ENCODE results near the gene MYB.
"Not testable (repeated sequence)": the region's sequence is repeated elsewhere in the genome, so short reads cannot be mapped to it uniquely, and the experiment has no call there.

Gene MYB

GRCh38 chr6:135244805-135245204 is 63.7 kb downstream of the MYB start:
- Histone ChIP-seq H3K4me3 (no peak overlapping the region), H3K9ac (no peak overlapping the region)

GRCh38 chr6:135246412-135247012 is 65.4 kb downstream of the MYB start:
- not testable (repeated sequence) for H3K27ac ChIP-seq, H3K4me2 ChIP-seq, H3K4me3 ChIP-seq, H3K27me3 ChIP-seq, H3K9ac ChIP-seq, H3K36me3 ChIP-seq, H4K20me1 ChIP-seq
- peaks cover 0 to 29% (median 17%) of the 10 kb centered on the region in 10 experiments; a peak in 15 of 20 replicates for H3K4me1 ChIP-seq
- TF ChIP-seq Cebpa-rat (IDR thresholded peaks at IDR 0.05) = 0 out of 22 replicates have a peak, but pooled peaks of 1 of the 11 experiments have one; percentile 28
- peaks cover 0 to 16% (median 4%) of the 10 kb centered on the region in 11 experiments; a peak in 8 of 22 replicates for H3K9me3 ChIP-seq (replicated peaks in 1 of 11)

More at GRCh38 chr6:135244805-135245204, 63.7 kb downstream of the MYB start:
- no peak for TF ChIP-seq Cebpa-rat (IDR thresholded peaks at IDR 0.05)
- H3K9me3 ChIP-seq (replicated peaks in 1 of 11) = peaks cover 0 to 18% (median 6%) of the 10 kb centered on the region in 11 experiments; a peak in 8 of 22 replicates
- no peaks in the 10 kb centered on the region for H3K36me3 ChIP-seq
- no peak overlapping the region for H3K27ac ChIP-seq
- H3K4me1 ChIP-seq = peaks cover 0 to 18% (median 12%) of the 10 kb centered on the region in 10 experiments; a peak in 15 of 20 replicates
- H4K20me1 ChIP-seq = no peaks in the 10 kb centered on the region
- no peaks in the 10 kb centered on the region for H3K27me3 ChIP-seq
- H3K4me2 ChIP-seq = no peak overlapping the region

- no peaks in the 10 kb centered on the region for H3K27me3 ChIP-seq
- H3K4me1 ChIP-seq = peaks cover 0 to 42% (median 17%) of the 10 kb centered on the region in 10 experiments; a peak in 15 of 20 replicates
- no peak overlapping the region for H3K4me3 ChIP-seq
- no peak overlapping the region for H3K9ac ChIP-seq
- H3K36me3 ChIP-seq = no peaks in the 10 kb centered on the region
- TF ChIP-seq Cebpa-rat (IDR thresholded peaks at IDR 0.05) = no peak
- H3K4me2 ChIP-seq = peak overlapping the region in 4 of 11 experiments; percentile 38 to 56 (median 46); a peak in 8 of 22 replicates
- H4K20me1 ChIP-seq = no peaks in the 10 kb centered on the region
- peaks cover 0 to 21% (median 7%) of the 10 kb centered on the region in 11 experiments; a peak in 7 of 22 replicates for H3K9me3 ChIP-seq (replicated peaks in 1 of 11)
- H3K27ac ChIP-seq = no peak overlapping the region
Measured at GRCh38 chr6:135250234-135250633, 69.1 kb downstream of the MYB start.

GRCh38 chr6:135250751-135251497 is 69.8 kb downstream of the MYB start:
- Histone ChIP-seq H3K4me3 (no peak overlapping the region), H3K4me1 (peaks cover 0 to 49% (median 17%) of the 10 kb centered on the region in 10 experiments; a peak in 15 of 20 replicates), H3K27me3 (no peaks in the 10 kb centered on the region), H3K9ac (no peak overlapping the region), H3K9me3 (replicated peaks in 1 of 11) (peaks cover 0 to 28% (median 7%) of the 10 kb centered on the region in 11 experiments; a peak in 7 of 22 replicates), H3K27ac (no peak overlapping the region), H3K36me3 (no peaks in the 10 kb centered on the region), H4K20me1 (no peaks in the 10 kb centered on the region), H3K4me2 (peak overlapping the region in 2 of 11 experiments; percentile 38 to 43; a peak in 3 of 22 replicates)
- TF ChIP-seq Cebpa-rat (IDR thresholded peaks at IDR 0.05) = no peak

- Histone ChIP-seq H4K20me1 (no peaks in the 10 kb centered on the region), H3K9me3 (replicated peaks in 1 of 11) (peaks cover 0 to 29% (median 7%) of the 10 kb centered on the region in 11 experiments; a peak in 7 of 22 replicates), H3K27me3 (no peaks in the 10 kb centered on the region), H3K4me1 (peaks cover 0 to 50% (median 17%) of the 10 kb centered on the region in 10 experiments; a peak in 15 of 20 replicates), H3K36me3 (no peaks in the 10 kb centered on the region), H3K4me3 (no peak overlapping the region), H3K9ac (no peak overlapping the region), H3K4me2 (no peak overlapping the region; a peak in 1 of 22 replicates), H3K27ac (no peak overlapping the region)
- TF ChIP-seq Cebpa-rat (IDR thresholded peaks at IDR 0.05) = no peak
Measured at GRCh38 chr6:135251498-135252441, 70.7 kb downstream of the MYB start.

- H3K27me3 ChIP-seq = no peaks in the 10 kb centered on the region
- peaks cover 0 to 21% (median 0%) of the 10 kb centered on the region in 11 experiments; a peak in 6 of 22 replicates for H3K9me3 ChIP-seq (replicated peaks in 1 of 11)
- no peak overlapping the region for H3K9ac ChIP-seq
- TF ChIP-seq Cebpa-rat (IDR thresholded peaks at IDR 0.05) = no peak
- H3K4me1 ChIP-seq = peaks cover 0 to 38% (median 8%) of the 10 kb centered on the region in 10 experiments; a peak in 17 of 20 replicates
- H3K4me2 ChIP-seq = peak overlapping the region in 2 of 11 experiments; percentile 29 to 39; a peak in 3 of 22 replicates
- H3K27ac ChIP-seq = no peak overlapping the region
- no peaks in the 10 kb centered on the region for H4K20me1 ChIP-seq
- H3K36me3 ChIP-seq = no peaks in the 10 kb centered on the region
- H3K4me3 ChIP-seq = no peak overlapping the region
Measured at GRCh38 chr6:135254471-135254870, 73.4 kb downstream of the MYB start.

- Histone ChIP-seq H3K4me2 (no peak overlapping the region), H3K9ac (no peak overlapping the region), H3K9me3 (replicated peaks in 1 of 11) (peaks cover 0 to 25% (median 4%) of the 10 kb centered on the region in 11 experiments; a peak in 8 of 22 replicates), H3K27ac (no peak overlapping the region), H3K27me3 (no peaks in the 10 kb centered on the region), H3K36me3 (no peaks in the 10 kb centered on the region), H3K4me1 (peaks cover 0 to 20% (median 0%) of the 10 kb centered on the region in 10 experiments; a peak in 9 of 20 replicates), H4K20me1 (no peaks in the 10 kb centered on the region), H3K4me3 (no peak overlapping the region)
- TF ChIP-seq Cebpa-rat (IDR thresholded peaks at IDR 0.05) = no peak
Measured at GRCh38 chr6:135256866-135257265, 75.8 kb downstream of the MYB start.

- no peaks in the 10 kb centered on the region for H4K20me1 ChIP-seq
- H3K27me3 ChIP-seq = no peaks in the 10 kb centered on the region
- H3K27ac ChIP-seq = no peak overlapping the region
- no peak for TF ChIP-seq Cebpa-rat (IDR thresholded peaks at IDR 0.05)
- H3K9ac ChIP-seq = no peak overlapping the region
- no peaks in the 10 kb centered on the region for H3K36me3 ChIP-seq
- no peak overlapping the region for H3K4me3 ChIP-seq
- H3K4me1 ChIP-seq = peaks cover 0 to 19% (median 0%) of the 10 kb centered on the region in 10 experiments; a peak in 9 of 20 replicates
- no peak overlapping the region for H3K4me2 ChIP-seq
- H3K9me3 ChIP-seq (replicated peaks in 1 of 11) = peaks cover 0 to 25% (median 8%) of the 10 kb centered on the region in 11 experiments; a peak in 10 of 22 replicates
Measured at GRCh38 chr6:135257631-135258405, 76.7 kb downstream of the MYB start.
